NCI-H345 (cell line): Measurements from ENCODE around the gene PAOX.
"Not testable (repeated sequence)": the region's sequence is repeated elsewhere in the genome, so short reads cannot be mapped to it uniquely, and the experiment has no call there.

Experiments used
- DNase-seq: peaks from one replicate; lab custom pipeline; 2025; lab: John Stamatoyannopoulos, UW

Gene PAOX

DNA sequence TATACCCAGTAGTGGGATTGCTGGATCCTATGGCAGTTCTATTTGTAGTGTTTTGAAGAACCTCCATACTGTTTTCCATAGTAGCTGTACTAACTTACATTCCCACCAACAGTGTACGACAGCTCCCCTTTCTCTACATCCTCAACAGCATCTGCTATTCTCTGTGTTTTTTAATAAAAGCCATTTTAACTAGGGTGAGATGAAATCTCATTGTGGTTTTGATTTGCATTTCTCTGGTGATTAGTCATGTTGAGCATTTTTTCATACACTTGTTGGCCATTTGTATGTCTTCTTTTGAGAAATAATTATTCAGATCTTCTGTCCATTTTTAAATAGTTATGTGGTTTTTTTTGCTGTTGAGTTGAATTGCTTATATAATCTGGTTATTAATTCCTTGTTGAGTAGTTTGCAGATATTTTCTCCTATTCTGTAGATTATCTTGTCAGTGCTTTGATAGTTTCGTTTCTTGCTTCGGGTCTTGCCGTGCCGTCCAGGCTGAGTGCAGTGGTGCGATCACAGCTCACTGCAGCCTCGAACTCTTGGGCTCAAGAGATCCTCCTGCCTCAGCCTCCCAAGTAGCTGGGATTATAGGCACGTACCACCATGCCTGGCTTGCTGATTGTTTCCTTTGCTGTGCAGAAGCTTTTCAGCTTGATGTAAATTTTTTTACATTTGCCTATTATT is 26.9 kb downstream of the PAOX start:
- DNase-seq = no peak

- no peak for DNase-seq
Observed at GRCh38 chr10:133411523-133412380, 32.7 kb downstream of the PAOX start.

DNA sequence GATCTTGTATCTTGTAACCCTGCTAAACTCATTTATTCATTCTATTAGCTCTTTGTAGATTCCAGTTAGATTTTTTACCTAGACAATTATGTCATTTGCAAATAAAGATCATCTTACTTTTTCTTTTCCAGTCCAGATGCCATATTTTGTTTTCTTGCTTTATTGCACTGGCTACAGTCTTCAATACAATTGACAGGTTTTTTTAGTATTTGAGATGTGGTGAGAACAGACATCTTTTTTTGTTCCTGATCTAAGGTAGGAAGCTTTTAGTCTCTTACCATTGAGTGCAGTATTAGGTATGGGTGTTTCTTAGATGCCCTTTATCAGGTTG is 33.3 kb downstream of the PAOX start:
- DNase-seq = no peak

DNA sequence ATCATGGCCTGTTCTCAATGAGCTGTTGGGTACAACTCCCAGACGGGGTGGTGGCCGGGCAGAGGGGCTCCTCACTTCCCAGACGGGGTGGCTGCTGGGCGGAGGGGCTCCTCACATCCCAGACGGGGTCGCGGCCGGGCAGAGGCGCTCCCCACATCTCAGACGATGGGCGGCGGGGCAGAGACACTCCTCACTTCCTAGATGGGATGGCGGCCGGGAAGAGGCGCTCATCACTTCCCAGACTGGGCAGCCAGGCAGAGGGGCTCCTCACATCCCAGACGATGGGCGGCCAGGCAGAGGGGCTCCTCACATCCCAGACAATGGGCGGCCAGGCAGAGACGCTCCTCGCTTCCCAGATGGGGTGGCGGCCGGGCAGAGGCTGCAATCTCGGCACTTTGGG is 35.3 kb downstream of the PAOX start:
- not testable (repeated sequence) for DNase-seq

- DNase-seq = no peak
Observed at GRCh38 chr10:133415752-133416151, 36.7 kb downstream of the PAOX start.

GRCh38 chr10:133418289-133418993 is 39.4 kb downstream of the PAOX start:
- DNase-seq = no peak

DNA sequence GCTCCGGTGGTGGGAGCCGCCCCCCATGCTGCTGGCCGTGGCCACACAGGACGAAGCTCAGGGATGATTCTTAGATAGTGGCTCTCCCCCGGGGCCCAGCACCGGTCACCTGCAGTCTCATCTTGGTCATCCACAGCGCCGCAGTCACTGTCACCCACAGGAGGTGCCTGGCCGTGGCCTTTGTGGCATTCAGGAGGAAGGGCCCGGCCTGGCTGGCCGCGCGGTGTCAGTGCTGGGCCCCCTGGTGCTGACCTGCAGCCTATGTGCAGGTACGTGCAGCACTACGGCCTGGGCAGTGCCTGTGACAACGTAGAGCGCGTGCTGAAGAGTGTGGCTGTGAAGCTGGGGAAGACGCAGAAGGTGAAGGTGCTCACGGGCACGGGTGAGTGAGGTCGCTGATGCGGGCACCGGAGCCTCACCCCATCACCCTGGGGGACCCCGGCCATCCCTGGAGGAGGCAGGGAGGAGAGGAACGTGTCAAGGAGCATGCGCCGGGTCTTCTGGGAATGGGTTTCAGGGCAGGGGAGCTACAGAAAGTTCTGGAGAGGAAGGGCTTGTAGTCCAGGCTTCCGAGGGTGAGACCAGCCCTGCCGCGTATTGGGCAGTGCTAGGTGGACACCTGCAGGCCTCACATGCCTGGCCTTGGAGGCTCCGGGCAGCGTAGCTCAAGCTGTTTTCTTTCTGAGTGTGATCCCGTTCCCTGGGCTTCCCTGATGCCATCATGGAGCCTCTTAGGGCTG is 40.3 kb downstream of the PAOX start:
- no peak for DNase-seq

DNA sequence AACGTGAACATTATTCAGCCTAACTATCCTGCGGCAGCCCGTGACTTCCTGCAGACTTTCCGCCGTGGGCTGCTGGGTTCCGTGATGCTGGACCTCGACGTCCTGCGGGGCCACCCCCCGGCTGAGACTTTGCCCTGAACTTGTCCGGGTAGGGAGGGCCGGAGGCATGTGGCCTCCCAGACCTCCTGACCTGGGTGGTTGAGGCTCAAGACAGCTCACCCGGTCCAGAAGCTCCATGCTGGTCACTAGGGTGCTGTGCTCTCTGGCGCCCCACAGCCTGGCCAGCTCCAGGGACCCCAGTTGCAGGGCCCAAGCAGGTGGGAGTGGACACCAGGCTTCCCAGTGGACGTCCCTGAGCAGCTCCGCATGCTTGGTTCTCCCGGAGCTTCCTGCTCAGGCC is 41.0 kb downstream of the PAOX start:
- no peak for DNase-seq

GRCh38 chr10:133420579-133420978 is 41.5 kb downstream of the PAOX start:
- no peak for DNase-seq

GRCh38 chr10:133421336-133422222 is 42.5 kb downstream of the PAOX start:
- DNase-seq = no peak

- no peak for DNase-seq
Observed at GRCh38 chr10:133422223-133422806, 43.3 kb downstream of the PAOX start.

- DNase-seq = peak; percentile 4
Observed at GRCh38 chr10:133422807-133423771, 44.0 kb downstream of the PAOX start.

GRCh38 chr10:133424102-133424501 is 45.0 kb downstream of the PAOX start:
- not testable (repeated sequence) for DNase-seq

DNA sequence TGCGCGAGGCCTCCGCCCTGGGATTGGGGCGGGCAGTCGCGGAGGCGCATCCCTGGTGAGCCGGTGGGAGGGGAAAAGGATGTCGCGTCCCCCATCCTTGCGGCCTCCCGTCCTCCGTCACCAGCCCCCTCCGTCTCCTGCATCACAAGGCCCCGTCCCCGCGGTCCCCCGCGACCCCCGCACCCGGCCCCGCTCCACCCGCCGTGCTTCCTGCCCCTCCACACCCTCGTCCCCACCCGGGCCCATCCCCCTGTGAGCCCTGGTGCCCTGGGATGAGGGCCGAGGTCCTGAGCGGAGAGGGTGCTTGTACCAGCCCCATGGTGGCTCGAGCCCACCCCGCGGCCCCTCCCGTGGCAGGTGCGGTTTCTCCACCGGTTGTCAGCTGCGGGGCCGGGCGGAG is 45.5 kb downstream of the PAOX start, which contains the start of gene SPRN:
TSS of gene SPRN (minus strand) at position 25 of the 400 bp plus-strand sequence. CDS start 944 bp downstream, outside the sequence.
- DNase-seq = not testable (repeated sequence)

- not testable (repeated sequence) for DNase-seq
Observed at GRCh38 chr10:133429571-133429970, 50.5 kb downstream of the PAOX start.

- not testable (repeated sequence) for DNase-seq
Observed at GRCh38 chr10:133431888-133432613, 53.0 kb downstream of the PAOX start.

DNA sequence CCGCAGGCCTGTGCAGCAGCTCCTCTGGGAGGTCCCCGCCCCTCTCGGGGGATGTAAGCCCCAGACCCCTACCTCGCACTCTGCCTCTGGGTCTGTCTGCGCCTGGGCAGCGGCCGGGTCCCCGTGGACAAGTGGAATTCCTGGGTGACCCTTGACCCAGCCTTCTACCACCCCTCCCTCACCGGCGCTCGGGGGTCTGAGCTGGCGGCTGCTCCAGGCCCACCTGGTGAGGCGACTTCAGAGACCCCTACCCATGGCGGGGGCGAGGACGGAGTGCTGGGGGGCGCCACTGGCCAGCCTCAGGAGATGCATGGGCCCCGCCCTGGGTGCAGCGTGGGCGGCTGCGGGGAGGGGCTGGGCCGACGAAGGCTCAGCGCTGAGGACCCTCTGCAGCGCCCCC is 53.7 kb downstream of the PAOX start:
- not testable (repeated sequence) for DNase-seq

GRCh38 chr10:133438711-133439273 is 59.7 kb downstream of the PAOX start:
- no peak for DNase-seq
